Transverse colon (tissue), 4 donors: Measurements from ENCODE around the gene ZNF286A. TPM values are rescaled to one million over a fixed set of nuclear protein-coding genes. Genes with fewer than 3 reads are reported as not detected.
"Not testable (repeated sequence)": the region's sequence is repeated elsewhere in the genome, so short reads cannot be mapped to it uniquely, and the experiment has no call there.

ENCODE experiments used
- DNase-seq: peaks from one replicate; pipeline ENCODE4 v3.0.0-alpha.2; 2019
- H3K27ac ChIP-seq, 4 donors: fragments of 200-600 bp; sonication (generic); 2 replicates each; pipeline ENCODE4 v1.5.1; 2016 to 2018; ENCODE audit warnings: inconsistent platforms in 4 of 4
- H3K27me3 ChIP-seq: fragments of 200-600 bp; sonication (generic); 2 replicates; pipeline ENCODE4 v1.5.1; 2017; ENCODE audit warnings: inconsistent platforms
- H3K36me3 ChIP-seq, 4 donors: fragments of 200-600 bp; sonication (generic); 2 replicates each; pipeline ENCODE4 v1.5.1; 2017 to 2019; ENCODE audit warnings: inconsistent platforms in 4 of 4
- H3K4me1 ChIP-seq, 4 donors: fragments of 200-600 bp; sonication (generic); 2 replicates each; pipeline ENCODE4 v1.5.1; 2017 to 2020; ENCODE audit warnings: inconsistent platforms in 4 of 4
- H3K4me3 ChIP-seq, 4 donors: fragments of 200-600 bp; sonication (generic); 1 replicate in 1 of 4; 2 replicates in 3 of 4; pipeline versions ENCODE4 v1.5.1 to v1.6.1; 2017 to 2019; ENCODE audit warnings: inconsistent platforms in 4 of 4
- H3K9me3 ChIP-seq, 2 donors: fragments of 200-600 bp; sonication (generic); 2 replicates each; pipeline ENCODE4 v1.5.1; 2017 to 2019; ENCODE audit warnings: inconsistent platforms in 2 of 2
- POLR2AphosphoS5 ChIP-seq, 3 donors: sonication (generic); formaldehyde crosslinking; IDR thresholded peaks; one replicate each; pipeline ENCODE4 v1.6.1; 2016; ENCODE audit warnings: antibody characterized with exemption in 3 of 3
- WGBS, 2 donors: methylation state at CpG; one replicate each; pipeline ENCODE4 v1.1.5; 2018; ENCODE audit warnings: low coverage in 1 of 2; 5-methylcytosine and 5-hydroxymethylcytosine counted together
- in situ Hi-C, 4 donors: fragments of 200-750 bp; cut with MboI; loops; one replicate each; pipeline versions ENCODE4 v1.15.0 to v1.15.1; 2017; ENCODE audit warnings: low sequenced_read_pairs in 3 of 4, low pct_ligation_motif_present in 1 of 4, low pct_unique_long_range_greater_than_20kb in 1 of 4
- intact Hi-C: fragments of 100-400 bp; cut with DNase I; formaldehyde crosslinking; loops from one replicate; pipeline ENCODE4 v1.15.1; 2023; ENCODE audit warnings: low total_unique reads
- total RNA-seq, 4 donors: library from RNA; depleted of rRNA; stranded (reverse); fragments of >200 nt; gene quantifications; one replicate each; pipeline ENCODE4 v1.1.0, GENCODE V29; 2016
- TF ChIP-seq, protein P1 (sequence below), 5 experiments: fragments of 200-600 bp in 3 of 5; fragments of 450-650 bp in 2 of 5; sonication (generic) in 3 of 5; IDR thresholded peaks; 1 replicate in 2 of 5; 2 replicates in 3 of 5; pipeline ENCODE4 v1.5.1; 2016 to 2017; ENCODE audit warnings: antibody characterized with exemption in 5 of 5, inconsistent platforms in 3 of 5, mild to moderate bottlenecking in 2 of 5, moderate library complexity in 1 of 5

The ZNF286A gene
- total RNA-seq, 4 donors from 2014 or later: 3.2 to 73.7 (median 11.9) TPM

DNA sequence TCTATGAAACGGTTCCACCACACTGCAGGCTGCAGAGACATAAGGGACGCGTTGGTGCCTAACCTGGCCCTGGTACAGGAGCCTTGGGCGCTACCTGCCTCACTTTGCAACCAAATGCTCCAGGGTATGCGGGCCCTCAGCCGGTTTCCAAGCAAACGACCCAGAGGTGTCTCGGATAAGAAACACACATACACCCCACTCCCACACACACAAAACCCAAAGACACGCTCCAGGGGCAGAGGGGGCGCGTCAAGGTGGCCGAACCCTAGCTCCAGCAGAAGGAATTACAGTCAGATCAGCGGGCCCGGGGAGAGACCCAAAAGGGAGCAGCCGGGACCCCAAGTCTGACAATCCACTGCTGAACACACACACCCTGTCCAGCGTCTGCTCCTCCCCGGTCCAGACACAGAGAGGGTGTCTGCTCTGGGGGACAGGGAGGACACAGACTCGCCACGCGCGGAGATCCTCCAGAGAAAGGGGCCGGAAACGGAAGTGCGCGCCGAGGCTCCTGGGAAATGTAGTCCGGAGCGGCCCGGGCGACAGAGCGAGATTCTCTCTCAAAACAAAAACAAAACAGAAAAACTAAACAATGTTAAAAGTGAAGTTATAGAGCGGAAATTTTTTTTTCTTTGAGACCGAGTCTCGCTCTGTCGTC, 15.6 kb upstream of the ZNF286A start, which contains the start of gene TRIM16:
TSS of gene TRIM16 (minus strand) at position 488 of the 655 bp plus-strand sequence. CDS start 32,702 bp downstream, outside the sequence.
- H3K4me3 ChIP-seq: peak within 1 kb of the TSS; percentile 37 to 59 (median 42)
- peak within 1 kb of the TSS; percentile 49 to 65 (median 54) for H3K27ac ChIP-seq
- DNase-seq: peak; percentile 83
- in situ Hi-C loops, H3K9me3 ChIP-seq, H3K36me3 ChIP-seq, intact Hi-C loops, H3K4me1 ChIP-seq, H3K27me3 ChIP-seq: not testable (repeated sequence)
- WGBS, 2 donors: 1 to 2% methylated on average over 16 to 30 of the region's 35 CpGs
- TF ChIP-seq, protein P1, sequence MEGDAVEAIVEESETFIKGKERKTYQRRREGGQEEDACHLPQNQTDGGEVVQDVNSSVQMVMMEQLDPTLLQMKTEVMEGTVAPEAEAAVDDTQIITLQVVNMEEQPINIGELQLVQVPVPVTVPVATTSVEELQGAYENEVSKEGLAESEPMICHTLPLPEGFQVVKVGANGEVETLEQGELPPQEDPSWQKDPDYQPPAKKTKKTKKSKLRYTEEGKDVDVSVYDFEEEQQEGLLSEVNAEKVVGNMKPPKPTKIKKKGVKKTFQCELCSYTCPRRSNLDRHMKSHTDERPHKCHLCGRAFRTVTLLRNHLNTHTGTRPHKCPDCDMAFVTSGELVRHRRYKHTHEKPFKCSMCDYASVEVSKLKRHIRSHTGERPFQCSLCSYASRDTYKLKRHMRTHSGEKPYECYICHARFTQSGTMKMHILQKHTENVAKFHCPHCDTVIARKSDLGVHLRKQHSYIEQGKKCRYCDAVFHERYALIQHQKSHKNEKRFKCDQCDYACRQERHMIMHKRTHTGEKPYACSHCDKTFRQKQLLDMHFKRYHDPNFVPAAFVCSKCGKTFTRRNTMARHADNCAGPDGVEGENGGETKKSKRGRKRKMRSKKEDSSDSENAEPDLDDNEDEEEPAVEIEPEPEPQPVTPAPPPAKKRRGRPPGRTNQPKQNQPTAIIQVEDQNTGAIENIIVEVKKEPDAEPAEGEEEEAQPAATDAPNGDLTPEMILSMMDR (IDR thresholded peaks at IDR 0.05): peak in 1 of 5 experiments; percentile 18
- TF ChIP-seq POLR2AphosphoS5 (IDR thresholded peaks at IDR 0.05): peak in 1 of 3 donors; percentile 75

DNA sequence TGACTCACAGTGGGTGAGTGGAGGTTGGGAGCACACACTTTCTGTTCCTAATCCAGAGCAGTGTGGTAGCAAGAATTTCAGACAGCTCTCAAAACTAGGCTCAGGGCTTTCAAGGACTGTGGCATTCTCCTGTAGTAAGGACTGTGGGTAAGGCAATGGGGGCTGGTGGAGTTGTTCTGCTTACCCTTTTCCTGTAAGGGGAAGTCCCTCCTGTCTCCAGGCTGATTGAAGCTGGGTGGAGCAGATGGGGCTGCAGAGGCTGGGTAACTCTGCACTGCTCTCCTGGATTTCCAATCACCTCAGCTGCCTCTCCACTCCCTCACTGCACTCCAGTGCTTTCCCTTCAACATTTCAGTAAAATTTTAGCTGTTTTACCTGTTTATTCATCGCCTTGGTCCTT, 12.1 kb upstream of the ZNF286A start:
- H3K27ac ChIP-seq, H3K9me3 ChIP-seq, H3K4me3 ChIP-seq, H3K4me1 ChIP-seq, DNase-seq, H3K36me3 ChIP-seq, H3K27me3 ChIP-seq, in situ Hi-C loops, intact Hi-C loops: not testable (repeated sequence)
- WGBS, 2 donors: 100% methylated on average over 1 of the region's 1 CpG; no CpG with 5 or more reads in 1 of the 2 donors

DNA sequence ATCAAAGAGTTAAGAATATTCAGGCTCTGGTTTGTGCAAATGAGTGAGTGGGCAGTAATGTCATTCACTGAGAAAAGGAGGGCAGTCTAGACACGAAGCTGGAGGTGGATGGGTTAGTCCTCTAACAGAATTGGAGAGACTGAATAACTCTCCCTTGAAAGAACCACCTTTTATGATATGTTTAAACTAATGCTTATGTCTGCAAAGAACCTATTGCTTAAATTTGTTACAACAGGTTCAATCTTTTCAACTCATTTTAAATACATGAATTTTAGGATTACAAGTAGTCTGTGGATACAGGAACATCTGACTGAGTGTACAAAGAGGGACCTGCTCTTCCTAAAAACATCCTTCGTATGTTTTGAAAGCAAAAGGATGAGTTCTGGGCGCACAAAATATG, 585 bp upstream of the ZNF286A start:
- WGBS, 2 donors: 2% methylated on average over 3 of the region's 3 CpGs; no CpG with 5 or more reads in 1 of the 2 donors
- in situ Hi-C loops, H3K36me3 ChIP-seq, H3K4me1 ChIP-seq, DNase-seq, H3K9me3 ChIP-seq, intact Hi-C loops, H3K27me3 ChIP-seq: not testable (repeated sequence)
- peak overlapping the region in 3 of 4 donors; percentile 52 to 74 (median 53) for H3K4me3 ChIP-seq
- H3K27ac ChIP-seq: peak overlapping the region; percentile 66 to 84 (median 72)

DNA sequence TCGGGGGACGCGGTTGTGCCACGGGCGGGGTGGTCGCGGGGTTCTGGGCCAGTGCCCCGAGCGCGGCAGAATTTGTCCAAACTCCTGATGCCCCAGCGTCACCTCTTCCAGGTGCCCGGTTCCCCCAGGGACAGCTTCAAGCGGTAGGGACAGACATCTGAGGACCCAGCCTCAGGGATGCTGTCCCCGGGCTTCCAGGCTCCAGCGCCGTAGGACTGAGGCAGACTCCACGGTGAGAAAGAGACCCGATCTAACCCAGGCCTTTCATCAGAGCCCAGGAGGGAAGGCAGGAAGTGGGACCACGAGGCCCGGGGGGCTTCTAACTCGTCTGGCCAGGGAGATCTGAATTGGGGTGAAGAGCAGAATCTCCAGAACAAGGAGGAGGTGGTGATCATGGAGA, 385 bp downstream of the ZNF286A start:
- intact Hi-C loops, H3K9me3 ChIP-seq, H3K36me3 ChIP-seq, DNase-seq, in situ Hi-C loops, H3K27me3 ChIP-seq, H3K4me1 ChIP-seq: not testable (repeated sequence)
- Histone ChIP-seq H3K27ac (peak overlapping the region; percentile 66 to 84 (median 72)), H3K4me3 (peak overlapping the region; percentile 44 to 74 (median 52))
- WGBS, 2 donors: no CpG with 5 or more reads among the region's 21 CpGs

DNA sequence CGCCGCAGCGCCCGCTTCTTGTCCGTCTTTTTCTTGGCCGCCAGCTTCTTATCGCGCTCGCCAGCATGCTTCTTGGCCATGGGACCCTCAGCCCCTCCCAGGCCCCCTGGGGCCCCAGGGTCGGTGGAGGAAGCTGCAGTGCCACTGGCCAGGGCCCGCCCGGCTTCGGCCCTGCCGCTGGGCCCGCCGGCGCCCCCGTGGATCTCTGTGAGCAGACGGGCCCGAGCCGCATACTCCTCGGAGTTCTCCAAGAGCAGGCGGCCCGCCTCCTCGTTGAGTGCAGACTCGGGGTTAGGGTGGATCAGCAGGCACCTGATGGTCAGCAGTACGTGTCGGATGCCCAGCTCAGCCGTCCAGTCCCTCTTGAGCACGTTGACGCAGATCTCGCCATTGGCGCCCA, 4.7 kb downstream of the ZNF286A start:
- DNase-seq, H3K27ac ChIP-seq, H3K4me1 ChIP-seq, H3K27me3 ChIP-seq, intact Hi-C loops, H3K4me3 ChIP-seq, in situ Hi-C loops: not testable (repeated sequence)
- WGBS, 2 donors: 97% methylated on average over 29 of the region's 33 CpGs; no CpG with 5 or more reads in 1 of the 2 donors
- peaks cover 0 to 35% (median 14%) of the 10 kb centered on the region in 4 donors for H3K36me3 ChIP-seq
- peaks cover 14 to 28% of the 10 kb centered on the region in 2 donors for H3K9me3 ChIP-seq

DNA sequence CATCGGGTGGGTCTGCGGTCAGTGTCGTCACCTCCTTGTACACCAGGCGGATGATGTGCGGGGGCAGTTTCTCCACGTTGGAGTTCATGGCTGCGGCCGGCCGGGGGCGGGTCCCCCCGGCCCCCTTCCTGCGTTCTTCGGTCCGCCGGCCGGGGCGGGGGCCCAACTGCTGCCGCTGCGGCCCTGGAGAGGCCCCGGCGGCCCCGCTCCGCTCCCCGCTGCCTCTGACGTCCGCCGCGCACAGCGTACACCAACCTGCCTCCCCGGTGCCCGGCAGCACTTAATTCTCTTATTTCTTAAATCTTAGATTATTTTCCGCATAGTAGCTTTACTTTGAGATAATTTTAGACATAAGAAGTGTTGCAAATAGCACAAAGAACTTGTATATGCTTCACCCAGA, 5.3 kb downstream of the ZNF286A start:
- in situ Hi-C loops, intact Hi-C loops, H3K4me3 ChIP-seq, H3K4me1 ChIP-seq, DNase-seq, H3K27ac ChIP-seq, H3K27me3 ChIP-seq: not testable (repeated sequence)
- Histone ChIP-seq H3K36me3 (peaks cover 0 to 35% (median 14%) of the 10 kb centered on the region in 4 donors), H3K9me3 (peaks cover 14 to 28% of the 10 kb centered on the region in 2 donors)
- 98 to 100% methylated on average over 3 to 32 of the region's 32 CpGs for WGBS, 2 donors

DNA sequence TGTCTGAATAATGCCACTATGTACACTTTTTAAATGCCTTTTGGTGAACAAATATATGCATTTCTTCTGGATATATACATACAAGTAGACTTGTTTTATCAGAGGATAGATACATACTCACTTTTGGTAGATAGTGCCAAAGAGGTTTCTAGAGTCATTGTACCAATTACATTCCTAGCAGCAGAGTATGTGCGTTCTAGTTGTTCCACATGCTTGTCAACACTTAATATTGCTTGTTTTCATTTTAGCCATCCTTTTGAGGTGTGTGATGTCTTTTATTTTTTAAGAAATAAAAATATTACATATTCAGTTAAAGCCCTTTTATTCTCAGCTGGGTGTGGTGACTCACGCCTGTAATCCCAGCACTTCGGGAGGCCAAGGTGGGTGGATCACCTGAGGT, 9.3 kb downstream of the ZNF286A start:
- peaks cover 19 to 32% of the 10 kb centered on the region in 2 donors for H3K9me3 ChIP-seq
- WGBS, 2 donors: 100% methylated on average over 1 to 3 of the region's 3 CpGs
- DNase-seq, H3K4me1 ChIP-seq, H3K27me3 ChIP-seq, H3K27ac ChIP-seq, in situ Hi-C loops, H3K4me3 ChIP-seq, intact Hi-C loops: not testable (repeated sequence)
- peaks cover 0 to 44% (median 14%) of the 10 kb centered on the region in 4 donors for H3K36me3 ChIP-seq

DNA sequence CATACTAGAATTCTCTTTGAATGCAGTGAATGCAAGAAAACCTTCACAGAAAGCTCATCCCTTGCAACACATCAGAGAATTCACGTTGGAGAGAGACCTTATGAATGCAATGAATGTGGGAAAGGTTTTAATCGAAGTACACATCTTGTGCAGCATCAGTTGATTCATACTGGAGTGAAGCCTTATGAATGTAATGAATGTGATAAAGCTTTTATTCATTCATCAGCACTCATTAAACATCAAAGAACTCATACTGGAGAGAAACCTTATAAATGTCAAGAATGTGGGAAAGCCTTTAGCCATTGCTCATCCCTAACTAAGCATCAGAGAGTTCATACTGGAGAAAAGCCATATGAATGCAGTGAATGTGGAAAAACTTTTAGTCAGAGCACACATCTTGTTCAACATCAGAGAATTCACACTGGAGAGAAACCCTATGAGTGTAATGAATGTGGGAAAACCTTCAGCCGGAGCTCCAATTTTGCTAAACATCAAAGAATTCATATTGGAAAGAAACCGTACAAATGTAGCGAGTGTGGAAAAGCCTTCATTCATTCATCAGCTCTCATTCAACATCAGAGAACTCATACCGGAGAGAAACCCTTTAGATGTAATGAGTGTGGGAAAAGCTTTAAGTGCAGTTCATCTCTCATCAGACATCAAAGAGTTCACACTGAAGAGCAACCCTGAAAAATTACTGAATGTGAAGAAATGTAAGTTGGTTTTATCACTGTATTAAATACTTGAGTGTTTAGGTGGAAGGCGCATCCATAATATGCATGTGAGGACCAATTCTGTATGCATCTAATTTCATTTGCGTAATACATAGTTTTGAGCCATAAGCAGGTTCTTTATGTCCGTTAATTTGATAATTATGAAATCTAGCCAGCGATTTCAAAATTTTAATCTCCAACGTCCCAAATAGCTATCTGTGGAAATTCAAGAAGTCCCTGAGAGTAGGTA, 17.3 kb downstream of the ZNF286A start:
- H3K27me3 ChIP-seq, DNase-seq, H3K27ac ChIP-seq, H3K4me3 ChIP-seq, in situ Hi-C loops, intact Hi-C loops, H3K4me1 ChIP-seq: not testable (repeated sequence)
- WGBS, 2 donors: 93 to 98% methylated on average over 7 to 11 of the region's 11 CpGs
- peaks cover 12 to 28% of the 10 kb centered on the region in 2 donors for H3K9me3 ChIP-seq
- H3K36me3 ChIP-seq: peaks cover 0 to 19% (median 2%) of the 10 kb centered on the region in 4 donors

DNA sequence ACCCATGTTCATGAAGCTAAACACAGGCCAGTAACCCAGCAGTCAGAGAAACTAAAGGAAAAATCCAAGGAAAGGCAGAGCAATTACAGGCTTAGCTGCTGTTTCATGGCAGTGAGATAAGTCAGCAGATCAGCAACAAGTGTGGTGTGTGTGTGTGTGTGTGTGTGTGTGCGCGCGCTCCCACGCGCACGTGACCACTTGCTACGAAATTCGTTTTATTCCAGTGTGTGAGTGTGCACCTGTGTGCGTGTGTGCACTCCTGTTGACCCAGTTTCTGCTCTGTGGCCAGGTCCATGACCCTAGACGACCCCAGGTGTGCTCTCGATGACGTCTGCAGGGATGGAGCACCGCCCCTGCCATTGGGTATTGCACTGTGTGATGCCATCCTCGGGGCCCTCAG, 31.0 kb downstream of the ZNF286A start:
- DNase-seq, H3K9me3 ChIP-seq, H3K4me3 ChIP-seq, in situ Hi-C loops, H3K4me1 ChIP-seq, H3K27me3 ChIP-seq, H3K27ac ChIP-seq, H3K36me3 ChIP-seq, intact Hi-C loops: not testable (repeated sequence)
- 94% methylated on average over 9 of the region's 14 CpGs; no CpG with 5 or more reads in 1 of the 2 donors for WGBS, 2 donors
